DND-41 (cell line): ENCODE data around the gene KATNAL2.

ENCODE experiments used
- CTCF ChIP-seq: IDR thresholded peaks from 2 replicates; pipeline ENCODE4 v1.5.1; 2012; ENCODE audit warnings: borderline replicate concordance, low read length, moderate library complexity, mild to moderate bottlenecking; ENCODE audit not compliant: poor library complexity, severe bottlenecking; ENCODE audit errors: extremely low read depth
- EZH2 ChIP-seq: IDR thresholded peaks from 3 replicates; pipeline ENCODE4 v1.6.1; 2012; ENCODE audit warnings: borderline replicate concordance, low read depth, mild to moderate bottlenecking, moderate library complexity, low read length, inconsistent platforms; ENCODE audit not compliant: severe bottlenecking

- TF ChIP-seq CTCF (no peak), EZH2 (no peak)
These were observed 164.2 kb downstream of the KATNAL2 start for GRCh38 chr18:47081578-47081977.
